Measurements from ENCODE around the gene CALD1. TPM values are rescaled to one million over a fixed set of nuclear protein-coding genes. Genes with fewer than 3 reads are reported as not detected.

CALD1 gene, protein sequence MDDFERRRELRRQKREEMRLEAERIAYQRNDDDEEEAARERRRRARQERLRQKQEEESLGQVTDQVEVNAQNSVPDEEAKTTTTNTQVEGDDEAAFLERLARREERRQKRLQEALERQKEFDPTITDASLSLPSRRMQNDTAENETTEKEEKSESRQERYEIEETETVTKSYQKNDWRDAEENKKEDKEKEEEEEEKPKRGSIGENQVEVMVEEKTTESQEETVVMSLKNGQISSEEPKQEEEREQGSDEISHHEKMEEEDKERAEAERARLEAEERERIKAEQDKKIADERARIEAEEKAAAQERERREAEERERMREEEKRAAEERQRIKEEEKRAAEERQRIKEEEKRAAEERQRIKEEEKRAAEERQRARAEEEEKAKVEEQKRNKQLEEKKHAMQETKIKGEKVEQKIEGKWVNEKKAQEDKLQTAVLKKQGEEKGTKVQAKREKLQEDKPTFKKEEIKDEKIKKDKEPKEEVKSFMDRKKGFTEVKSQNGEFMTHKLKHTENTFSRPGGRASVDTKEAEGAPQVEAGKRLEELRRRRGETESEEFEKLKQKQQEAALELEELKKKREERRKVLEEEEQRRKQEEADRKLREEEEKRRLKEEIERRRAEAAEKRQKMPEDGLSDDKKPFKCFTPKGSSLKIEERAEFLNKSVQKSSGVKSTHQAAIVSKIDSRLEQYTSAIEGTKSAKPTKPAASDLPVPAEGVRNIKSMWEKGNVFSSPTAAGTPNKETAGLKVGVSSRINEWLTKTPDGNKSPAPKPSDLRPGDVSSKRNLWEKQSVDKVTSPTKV
- 22.1 and 42.4 TPM in 2 replicates for total RNA-seq (2014; rRNA removed)
- percentile 64 among the genes with signal in this experiment for Bru-seq, nascent RNA
- percentile 58 among the genes with signal in this experiment for BruChase-seq, experiment 1, labeled RNA remaining after a 6-hour chase
- BruChase-seq, experiment 2, labeled RNA remaining after a 2-hour chase: percentile 54 among the genes with signal in this experiment
- long read RNA-seq, full-length matches to known transcripts: 44 of 106 reads
- long read RNA-seq, partial matches to known transcripts: 32 of 106 reads
- long read RNA-seq, other reads (novel, unspliced or antisense): 30 of 106 reads

DNA sequence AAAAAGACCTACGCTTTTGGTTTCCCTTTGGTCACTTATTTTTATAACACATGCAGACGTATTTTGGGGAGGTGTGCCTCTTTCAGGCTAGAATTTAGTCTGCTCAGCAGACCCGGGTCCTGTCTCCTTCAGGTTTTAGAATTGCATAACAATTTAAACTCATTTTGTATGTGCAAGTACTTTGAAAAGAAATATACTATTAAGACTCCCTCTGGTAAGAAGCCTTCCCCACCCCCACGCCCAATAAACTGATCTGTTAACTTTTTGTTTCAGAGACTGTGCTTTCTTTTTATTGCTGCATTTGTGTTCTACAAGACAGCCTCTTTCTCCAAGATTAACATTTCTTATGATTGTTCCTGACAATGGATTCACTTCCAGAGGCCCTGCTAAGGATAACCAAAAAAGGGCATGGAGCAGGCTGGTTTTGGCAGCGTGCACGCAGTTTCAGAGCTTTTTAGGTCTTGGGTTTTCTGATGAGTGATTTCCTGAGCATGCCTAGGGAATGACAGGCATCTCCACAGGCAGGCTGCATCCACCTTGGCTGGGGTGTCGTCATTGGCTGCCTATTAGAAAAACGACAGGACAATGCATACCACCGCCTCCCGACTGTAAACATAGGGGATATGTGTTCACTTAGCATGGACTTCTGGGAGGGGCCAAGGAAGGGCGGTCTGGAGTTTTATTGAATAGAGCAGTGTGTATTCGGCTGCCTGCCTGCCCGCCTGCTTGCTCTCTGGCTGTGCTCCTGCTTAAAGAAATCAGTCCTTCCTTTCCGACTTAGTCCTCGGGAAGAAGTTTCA is at the start of gene CALD1:
Gene CALD1 (plus strand): TSS at position 694 of the 800 bp plus-strand sequence. CDS start 88,100 bp downstream, outside the sequence.
- 0 out of 2 replicates have a peak, but pooled peaks cover 9% of the 10 kb centered on the region for H3K79me2 ChIP-seq (ENCODE audit: low read length)
- no peaks in the 10 kb centered on the region for H3F3A ChIP-seq (ENCODE audit: low read length, unreplicated experiment)
- H2AFZ ChIP-seq (ENCODE audit: low read length): peak within 1 kb of the TSS; percentile 83
- no peaks in the 10 kb centered on the region for H3K9me3 ChIP-seq (ENCODE audit: low read length)
- H3K36me3 ChIP-seq (ENCODE audit: low read depth, low read length): no peaks in the 10 kb centered on the region
- no peaks in the 10 kb centered on the region for H4K20me1 ChIP-seq (ENCODE audit: low read length)
- DNase-seq (peak; percentile 96), ATAC-seq (peak; percentile 95)
- BruUV-seq (replicated peaks): TSS peak; percentile 81
- H3K27me3 ChIP-seq (ENCODE audit: low read length): no peaks in the 10 kb centered on the region
- H3K27ac ChIP-seq (ENCODE audit: low read length): peak within 1 kb of the TSS; percentile 45
- peak within 1 kb of the TSS; percentile 19; the same call in 1 of the 2 replicates for H3K9ac ChIP-seq (ENCODE audit: low read length)
- CTCF ChIA-PET: no interaction called here
- H3K4me3 ChIP-seq (ENCODE audit: low read length): peak within 1 kb of the TSS; percentile 70
- peaks cover 29% of the 10 kb centered on the region for H3K4me1 ChIP-seq (ENCODE audit: insufficient read depth, low read length)
- TF ChIP-seq EZH2 (IDR thresholded peaks at IDR 0.05; ENCODE audit: low read length, unreplicated experiment) (no peak), EZH2phosphoT487 (IDR thresholded peaks at IDR 0.05; ENCODE audit: borderline replicate concordance, low read length) (no peak)
- TF ChIP-seq, protein P1, sequence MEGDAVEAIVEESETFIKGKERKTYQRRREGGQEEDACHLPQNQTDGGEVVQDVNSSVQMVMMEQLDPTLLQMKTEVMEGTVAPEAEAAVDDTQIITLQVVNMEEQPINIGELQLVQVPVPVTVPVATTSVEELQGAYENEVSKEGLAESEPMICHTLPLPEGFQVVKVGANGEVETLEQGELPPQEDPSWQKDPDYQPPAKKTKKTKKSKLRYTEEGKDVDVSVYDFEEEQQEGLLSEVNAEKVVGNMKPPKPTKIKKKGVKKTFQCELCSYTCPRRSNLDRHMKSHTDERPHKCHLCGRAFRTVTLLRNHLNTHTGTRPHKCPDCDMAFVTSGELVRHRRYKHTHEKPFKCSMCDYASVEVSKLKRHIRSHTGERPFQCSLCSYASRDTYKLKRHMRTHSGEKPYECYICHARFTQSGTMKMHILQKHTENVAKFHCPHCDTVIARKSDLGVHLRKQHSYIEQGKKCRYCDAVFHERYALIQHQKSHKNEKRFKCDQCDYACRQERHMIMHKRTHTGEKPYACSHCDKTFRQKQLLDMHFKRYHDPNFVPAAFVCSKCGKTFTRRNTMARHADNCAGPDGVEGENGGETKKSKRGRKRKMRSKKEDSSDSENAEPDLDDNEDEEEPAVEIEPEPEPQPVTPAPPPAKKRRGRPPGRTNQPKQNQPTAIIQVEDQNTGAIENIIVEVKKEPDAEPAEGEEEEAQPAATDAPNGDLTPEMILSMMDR (conservative IDR thresholded peaks at IDR 0.05; ENCODE audit: low read depth, low read length): no peak
- peak within 1 kb of the TSS; percentile 78 for H3K4me2 ChIP-seq (ENCODE audit: low read length)
- intact Hi-C loops (cut with micrococcal nuclease): loop anchor here (1.0 to 10.0 kb wide), 5 partner anchors 96 to 163 kb away; partner anchors contain the start of gene BPGM
- POLR2A ChIA-PET (ENCODE audit: unreplicated experiment): interaction anchor here (0.6 to 0.7 kb wide), 4 partner anchors 9 to 346 kb away, joined by 3 to 6 read pairs (median 5); no protein-coding TSS in a partner anchor
- no peaks in the 10 kb centered on the region for H3K9me2 ChIP-seq (replicated peaks; ENCODE audit: low read length)

DNA sequence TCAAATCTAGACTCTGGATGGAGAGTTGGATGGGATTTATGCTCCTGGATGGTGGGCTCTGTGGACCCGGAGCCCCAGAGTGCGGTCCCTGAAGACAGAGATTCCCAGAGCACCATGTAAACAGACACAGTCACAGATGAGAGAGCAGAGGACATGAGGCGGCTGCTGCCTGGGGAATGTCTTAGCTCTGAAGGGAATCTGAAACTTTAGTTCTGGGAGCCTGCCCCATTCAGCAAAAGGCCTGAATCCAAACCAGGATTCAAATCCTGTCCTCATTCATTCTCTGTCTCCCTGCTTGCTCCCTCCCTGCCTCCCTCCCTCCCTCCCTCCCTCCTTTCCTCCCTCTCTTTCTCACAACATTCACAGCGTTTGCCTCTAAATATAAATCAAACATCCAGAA is 49.5 kb upstream of the CALD1 start:
- ChIA-PET POLR2A (ENCODE audit: unreplicated experiment) (no interaction called here), CTCF (no interaction called here)
- no peak overlapping the region for H2AFZ ChIP-seq (ENCODE audit: low read length)

More for the DNA sequence above, 49.5 kb upstream of the CALD1 start:
- H3F3A ChIP-seq (ENCODE audit: low read length, unreplicated experiment): no peaks in the 10 kb centered on the region
- DNase-seq (no peak), ATAC-seq (no peak)
- intact Hi-C loops (cut with micrococcal nuclease): no loop called here
- H3K79me2 ChIP-seq (ENCODE audit: low read length): no peaks in the 10 kb centered on the region
- H3K4me2 ChIP-seq (ENCODE audit: low read length): no peak overlapping the region
- BruUV-seq (replicated peaks): no TSS peak
- H3K36me3 ChIP-seq (ENCODE audit: low read depth, low read length): no peaks in the 10 kb centered on the region
- H3K4me3 ChIP-seq (ENCODE audit: low read length): no peak overlapping the region
- H3K27ac ChIP-seq (ENCODE audit: low read length): no peak overlapping the region
- no peaks in the 10 kb centered on the region for H3K27me3 ChIP-seq (ENCODE audit: low read length)
- no peak overlapping the region for H3K9ac ChIP-seq (ENCODE audit: low read length)
- H4K20me1 ChIP-seq (ENCODE audit: low read length): no peaks in the 10 kb centered on the region
- TF ChIP-seq EZH2phosphoT487 (IDR thresholded peaks at IDR 0.05; ENCODE audit: borderline replicate concordance, low read length): no peak
- no peak for TF ChIP-seq EZH2 (IDR thresholded peaks at IDR 0.05; ENCODE audit: low read length, unreplicated experiment)
- TF ChIP-seq, protein P1 (conservative IDR thresholded peaks at IDR 0.05; ENCODE audit: low read depth, low read length): no peak
- H3K9me2 ChIP-seq (replicated peaks; ENCODE audit: low read length): no peaks in the 10 kb centered on the region
- H3K4me1 ChIP-seq (ENCODE audit: insufficient read depth, low read length): no peaks in the 10 kb centered on the region
- no peaks in the 10 kb centered on the region for H3K9me3 ChIP-seq (ENCODE audit: low read length)

All from PC-3 (cell line).